Progenitor cell of endocrine pancreas (in vitro differentiated cells): ENCODE measurements around the gene TUBA3E. TPM values are rescaled to one million over a fixed set of nuclear protein-coding genes. Genes with fewer than 3 reads are reported as not detected.
"Not testable (repeated sequence)": the region's sequence is repeated elsewhere in the genome, so short reads cannot be mapped to it uniquely, and the experiment has no call there.

Experiments
- DNase-seq: peaks from one replicate; pipeline ENCODE4 v3.0.0; 2021; ENCODE audit warnings: low spot score; ENCODE audit not compliant: unreplicated experiment
- H3K27ac Mint-ChIP-seq: 2 replicates; pipeline ENCODE4 v1.8.0; 2021; ENCODE audit warnings: mild to moderate bottlenecking, moderate library complexity, mixed read lengths
- H3K27me3 Mint-ChIP-seq: 2 replicates; pipeline ENCODE4 v1.8.0; 2021; ENCODE audit warnings: mixed read lengths
- H3K36me3 Mint-ChIP-seq: 2 replicates; pipeline ENCODE4 v1.8.0; 2022; ENCODE audit warnings: mixed read lengths; ENCODE audit not compliant: insufficient read depth
- H3K4me1 Mint-ChIP-seq: 2 replicates; pipeline ENCODE4 v1.8.0; 2021; ENCODE audit warnings: low read depth, mixed read lengths
- H3K4me3 Mint-ChIP-seq: 2 replicates; pipeline ENCODE4 v1.8.0; 2021; ENCODE audit warnings: low read depth, mild to moderate bottlenecking, moderate library complexity, mixed read lengths
- H3K9me3 Mint-ChIP-seq: 2 replicates; pipeline ENCODE4 v1.8.0; 2021; ENCODE audit warnings: low read depth, mixed read lengths
- CTCF ChIP-seq: fragments of 200-600 bp; sonication (generic); IDR thresholded peaks from one replicate; pipeline ENCODE4 v1.5.0; 2021; ENCODE audit warnings: antibody characterized with exemption, mild to moderate bottlenecking; ENCODE audit not compliant: unreplicated experiment
- total RNA-seq: library from RNA; stranded (reverse); gene quantifications from 2 replicates; pipeline ENCODE4 v1.2.1, GENCODE V29; 2021

TUBA3E gene
- total RNA-seq, 1 donor from 2014 or later, result not detected

GRCh38 chr2:130181880-130182682, 16.2 kb downstream of the TUBA3E start, which contains the start of gene MZT2B:
MZT2B (plus strand) TSS chr2:130182262; CDS start chr2:130182283, 21 bp downstream.
- Mint-ChIP-seq H3K4me3 (peak within 1 kb of the TSS; percentile 94), H3K4me1 (peaks cover 16% of the 10 kb centered on the region), H3K27ac (peak within 1 kb of the TSS; percentile 96)
- not testable (repeated sequence) for H3K36me3 Mint-ChIP-seq, H3K27me3 Mint-ChIP-seq, H3K9me3 Mint-ChIP-seq
- DNase-seq, result peak; percentile 87
- TF ChIP-seq CTCF, result peak; percentile 80

DNA sequence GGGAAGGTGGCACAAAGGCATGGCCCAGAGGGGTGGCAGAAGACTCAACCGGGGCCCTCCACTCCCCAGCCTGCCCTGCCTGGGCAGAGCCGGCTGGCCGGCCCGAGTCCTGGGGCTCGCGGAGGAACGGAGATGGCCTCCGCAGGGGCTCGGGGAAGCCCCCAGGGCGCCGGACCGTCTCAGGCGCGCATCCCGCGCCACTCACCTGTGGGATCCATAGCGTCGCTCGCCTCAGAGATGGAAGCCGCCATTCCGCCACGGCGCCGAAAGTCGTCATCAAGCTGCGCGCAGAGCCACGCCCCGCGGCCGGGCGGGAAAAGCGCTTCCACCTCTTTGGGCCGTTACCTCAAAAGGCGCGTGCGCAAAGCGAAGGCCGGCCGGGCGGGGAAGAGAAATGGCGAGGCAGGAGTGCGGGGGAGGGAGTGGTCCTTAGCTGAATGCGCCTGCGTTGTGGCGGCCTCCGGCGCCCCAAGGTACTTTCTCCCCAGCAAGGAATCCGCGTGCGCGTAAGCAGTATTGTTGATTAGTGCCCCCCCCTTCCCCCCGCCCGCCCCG, 16.8 kb downstream of the TUBA3E start, which contains the start of gene SMPD4:
Gene SMPD4, minus strand, starts transcription at position 278 of the 555 bp plus-strand sequence. CDS start 5,010 bp downstream, outside the sequence.
- Mint-ChIP-seq H3K27ac (peak within 1 kb of the TSS; percentile 96), H3K4me3 (peak within 1 kb of the TSS; percentile 94), H3K27me3 (no peaks in the 10 kb centered on the region), H3K9me3 (no peaks in the 10 kb centered on the region), H3K4me1 (peaks cover 16% of the 10 kb centered on the region), H3K36me3 (no peaks in the 10 kb centered on the region)
- no peak for TF ChIP-seq CTCF
- DNase-seq, result peak; percentile 95

- Mint-ChIP-seq H3K4me3 (peak overlapping the region; percentile 94), H3K27ac (peak overlapping the region; percentile 96), H3K4me1 (peaks cover 16% of the 10 kb centered on the region)
- not testable (repeated sequence) for H3K36me3 Mint-ChIP-seq, H3K9me3 Mint-ChIP-seq, DNase-seq, H3K27me3 Mint-ChIP-seq
These were observed 17.6 kb downstream of the TUBA3E start for GRCh38 chr2:130180404-130181324.

DNA sequence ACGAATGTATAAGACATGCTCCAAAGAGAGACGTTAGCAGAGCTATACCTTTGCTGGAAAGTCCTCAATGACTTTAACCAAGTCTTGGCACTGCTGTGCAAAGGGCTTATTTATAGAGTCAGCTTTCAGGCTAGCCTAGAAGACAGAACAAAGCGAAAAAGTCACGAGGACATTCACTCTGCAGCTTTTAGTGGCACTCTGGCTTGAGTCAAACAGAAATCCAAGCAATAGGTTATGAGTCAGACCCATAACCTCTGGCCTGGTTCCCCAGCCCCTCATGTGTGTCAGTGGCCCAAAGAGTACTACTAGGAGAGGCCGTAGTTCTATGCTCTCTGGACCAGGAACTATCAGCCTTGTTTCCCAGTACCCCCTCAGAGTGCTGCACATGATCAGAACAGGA, 23.4 kb downstream of the TUBA3E start:
- H3K4me1 Mint-ChIP-seq, H3K27me3 Mint-ChIP-seq, H3K27ac Mint-ChIP-seq, H3K4me3 Mint-ChIP-seq, DNase-seq, H3K36me3 Mint-ChIP-seq, H3K9me3 Mint-ChIP-seq: not testable (repeated sequence)

- DNase-seq, result no peak
- Mint-ChIP-seq H3K4me3 (no peak overlapping the region), H3K4me1 (no peaks in the 10 kb centered on the region), H3K36me3 (peaks cover 20% of the 10 kb centered on the region), H3K27me3 (no peaks in the 10 kb centered on the region), H3K27ac (no peak overlapping the region), H3K9me3 (no peaks in the 10 kb centered on the region)
- no peak for TF ChIP-seq CTCF
These were observed 28.3 kb downstream of the TUBA3E start for GRCh38 chr2:130169896-130170295.

GRCh38 chr2:130169163-130169562, 29.1 kb downstream of the TUBA3E start:
- not testable (repeated sequence) for DNase-seq, H3K27me3 Mint-ChIP-seq, H3K27ac Mint-ChIP-seq, H3K4me3 Mint-ChIP-seq, H3K9me3 Mint-ChIP-seq, H3K4me1 Mint-ChIP-seq
- H3K36me3 Mint-ChIP-seq, result peaks cover 23% of the 10 kb centered on the region

GRCh38 chr2:130166611-130167010, 31.6 kb downstream of the TUBA3E start:
- not testable (repeated sequence) for H3K27me3 Mint-ChIP-seq, H3K9me3 Mint-ChIP-seq, DNase-seq, H3K4me3 Mint-ChIP-seq, H3K27ac Mint-ChIP-seq, H3K4me1 Mint-ChIP-seq
- peaks cover 21% of the 10 kb centered on the region for H3K36me3 Mint-ChIP-seq
